Cortex of kidney (tissue), 1 donor: ENCODE data around the gene BLOC1S1.

Experiments
- DNase-seq: peaks from one replicate; lab custom pipeline; 2025; lab: John Stamatoyannopoulos, UW

Gene BLOC1S1

DNA sequence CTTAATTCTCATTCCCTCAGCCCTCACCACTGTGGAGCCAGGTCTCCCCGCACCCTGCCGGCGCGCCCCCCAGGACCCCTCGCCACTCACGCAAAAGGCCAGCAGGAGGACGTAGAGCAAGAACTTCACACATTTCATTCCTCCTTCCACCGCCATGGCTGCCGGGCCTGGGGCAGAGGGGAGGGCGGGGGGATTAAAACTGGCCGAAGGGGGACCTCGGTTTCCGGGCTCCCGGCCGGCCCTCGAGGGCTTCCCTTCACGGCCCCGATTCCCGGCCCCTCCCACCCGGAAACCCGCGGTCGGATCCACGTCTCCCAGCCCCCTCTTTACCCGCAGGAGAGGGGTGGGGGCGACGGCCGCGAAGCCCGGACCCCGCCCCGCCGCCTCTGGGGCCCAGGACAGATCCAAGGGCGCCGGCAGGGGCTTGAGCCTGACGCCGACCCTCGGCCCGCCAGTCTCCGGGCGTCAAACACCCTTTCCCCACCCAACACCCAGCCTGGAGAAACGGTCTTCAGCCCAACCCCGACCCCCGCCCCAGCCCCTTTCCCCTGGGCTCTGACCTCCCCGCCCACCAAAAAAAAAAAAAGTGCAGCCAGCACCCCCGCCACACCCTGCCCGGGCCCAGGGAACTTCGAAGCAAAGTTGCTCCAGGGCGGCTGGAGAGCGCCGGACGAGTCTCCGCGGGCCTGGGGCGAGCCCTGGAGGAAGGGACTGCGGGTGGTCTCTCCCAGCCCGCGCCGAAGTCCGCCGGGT, 12.5 kb downstream of the BLOC1S1 start:
- DNase-seq: no peak

DNA sequence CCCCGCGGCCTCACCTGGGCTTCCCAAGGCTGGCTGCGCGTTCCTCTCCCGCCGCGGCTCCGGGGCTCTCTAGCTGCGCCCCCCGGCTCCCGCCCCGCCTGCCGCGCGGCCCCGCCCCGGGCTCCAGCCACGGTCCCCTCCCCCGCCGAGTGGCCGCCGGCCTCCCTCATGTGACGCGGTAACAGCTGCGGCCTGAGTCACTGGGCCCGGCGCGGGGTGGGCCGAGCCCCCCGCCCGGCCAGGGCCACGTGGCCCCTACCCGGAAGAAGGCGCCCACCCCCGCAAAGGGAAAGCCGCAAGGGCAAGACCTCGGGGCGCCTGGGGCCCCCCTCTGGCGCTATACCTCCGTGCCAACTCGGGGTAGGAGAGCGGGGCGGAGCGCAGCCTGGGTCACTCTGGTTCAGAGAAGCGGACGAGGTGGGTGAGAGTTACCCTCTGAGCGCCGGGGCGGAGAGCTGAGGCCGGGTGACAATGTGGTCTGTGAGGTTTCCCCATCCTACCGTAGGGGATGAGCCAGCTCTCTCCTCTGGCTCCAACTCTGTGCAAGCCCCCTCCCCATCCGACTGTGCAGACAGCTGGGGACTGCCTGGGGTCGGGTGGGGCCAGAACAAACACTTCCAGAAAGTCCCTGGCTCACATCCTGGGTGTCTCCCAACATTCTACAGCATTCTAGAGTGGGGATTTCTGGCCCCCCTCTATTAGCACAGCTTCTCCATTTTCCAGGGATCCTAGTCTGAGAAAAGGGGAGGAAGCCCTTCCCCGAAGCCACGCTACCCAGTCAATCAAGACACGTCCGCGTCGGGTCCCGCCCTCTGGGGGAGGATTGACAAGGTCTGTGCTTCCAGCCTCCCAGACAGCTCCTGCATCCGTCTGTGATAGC, 13.3 kb downstream of the BLOC1S1 start, which contains the start of gene CD63:
Gene CD63 (minus strand): TSS at position 71 of the 880 bp plus-strand sequence. CDS start 668 bp downstream, outside the sequence.
- no peak for DNase-seq

DNA sequence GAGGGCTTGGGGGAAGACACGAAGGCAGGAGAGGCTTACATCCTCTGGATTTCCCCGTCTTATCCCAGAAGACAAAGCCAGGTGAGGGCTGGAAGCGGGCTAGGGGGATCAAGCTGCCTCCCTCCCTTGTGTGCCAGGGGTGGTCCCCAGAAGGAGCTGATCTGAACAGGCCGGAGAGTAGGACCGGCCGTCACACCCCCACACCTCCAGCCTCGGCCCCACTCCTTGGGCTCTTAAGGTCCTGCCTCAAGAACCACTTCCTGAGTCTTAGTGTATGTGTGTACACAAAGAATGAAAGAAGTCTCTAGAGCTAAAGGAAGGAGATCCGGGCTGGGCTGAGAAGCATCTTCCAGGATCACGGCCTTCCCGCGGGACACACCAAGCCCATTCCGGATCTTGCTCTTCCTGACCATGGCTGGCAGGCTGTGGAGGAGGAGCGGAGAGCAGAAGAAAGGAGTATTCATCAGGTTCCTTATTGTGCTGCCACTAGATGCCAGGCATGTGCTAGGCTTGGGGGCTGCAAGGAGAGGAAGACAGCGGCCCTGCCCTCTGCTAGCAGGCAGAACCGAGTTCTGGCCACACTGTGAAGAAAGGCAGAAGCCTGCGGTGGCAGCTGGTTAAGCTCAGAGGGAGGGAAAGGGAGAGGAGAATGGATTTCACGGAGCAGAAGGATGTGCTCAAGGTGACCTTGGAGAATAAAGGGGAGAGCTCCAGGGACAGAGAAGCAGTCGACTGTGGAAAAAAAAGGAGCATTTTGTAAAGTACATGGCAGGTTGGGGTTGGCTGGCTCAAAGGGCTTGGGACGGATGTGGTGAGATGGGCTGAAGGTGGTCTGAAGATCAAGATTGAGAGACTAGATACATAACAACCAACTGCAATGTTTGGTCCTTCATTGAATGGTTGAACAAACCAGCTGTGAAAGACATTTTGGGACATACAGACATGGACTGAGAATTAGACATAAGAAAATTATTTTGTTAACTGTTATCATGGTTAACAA, 14.3 kb downstream of the BLOC1S1 start:
- no peak for DNase-seq

DNA sequence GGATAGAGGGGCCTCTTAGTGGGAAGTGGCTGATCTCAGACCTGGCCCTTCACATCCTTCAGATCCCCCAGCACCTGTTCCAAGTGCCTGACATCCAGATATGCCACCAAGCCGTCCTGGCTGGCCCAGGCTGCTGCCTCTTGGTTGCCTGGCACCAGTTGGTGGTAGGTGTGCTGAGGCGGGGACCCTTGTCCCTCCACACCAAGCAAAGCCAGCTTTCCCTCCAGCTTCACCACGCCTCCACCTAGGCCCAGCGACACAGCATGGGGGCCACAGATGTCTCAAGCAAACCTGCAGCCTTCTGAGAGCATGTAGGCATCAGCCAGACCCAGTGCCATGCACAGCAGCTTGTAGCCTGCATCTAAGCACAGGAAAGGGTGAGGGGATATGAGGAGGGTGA, 16.4 kb downstream of the BLOC1S1 start:
- no peak for DNase-seq

DNA sequence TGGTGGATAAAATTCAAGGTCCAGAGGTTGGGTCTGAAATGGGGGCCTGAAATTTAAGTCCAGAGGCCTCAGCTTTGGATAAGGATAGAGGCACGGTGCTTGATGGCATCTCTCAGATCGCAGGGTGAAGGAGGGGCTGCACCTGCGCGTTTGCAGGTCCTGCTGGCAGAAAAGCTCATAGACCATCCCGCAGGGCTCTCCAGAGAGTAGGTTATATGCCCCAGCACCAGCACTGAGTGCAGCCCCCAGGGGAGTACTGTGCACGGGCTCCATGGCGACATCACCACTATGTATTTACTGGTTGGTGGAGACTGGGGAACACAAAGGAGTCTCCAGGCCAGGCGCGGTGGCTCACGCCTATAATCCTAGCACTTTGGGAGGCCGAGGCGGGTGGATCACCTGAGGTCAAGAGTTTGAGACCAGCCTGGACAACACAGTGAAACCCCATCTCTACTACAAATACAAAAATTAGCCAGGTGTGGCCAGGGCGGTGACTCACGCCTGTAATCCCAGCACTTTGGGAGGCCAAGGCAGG, 17.2 kb downstream of the BLOC1S1 start:
- no peak for DNase-seq

DNA sequence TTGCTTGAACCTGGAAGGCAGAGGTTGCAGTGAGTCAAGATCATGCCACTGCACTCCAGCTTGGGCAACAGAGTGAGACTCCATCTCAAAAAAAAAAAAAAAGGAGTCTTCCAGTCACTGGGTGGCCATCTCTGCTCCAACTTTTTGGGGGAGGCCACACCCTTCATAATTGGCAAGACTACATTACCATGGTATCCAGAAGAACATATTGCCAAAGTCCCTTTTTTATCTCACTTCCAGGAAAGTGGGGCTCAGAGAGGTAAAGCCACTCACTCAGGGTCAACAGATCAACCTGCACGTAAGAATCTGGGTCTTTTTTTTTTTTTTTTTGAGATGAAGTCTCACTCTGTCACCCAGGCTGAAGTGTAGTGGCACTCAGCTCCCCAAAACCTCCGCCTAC, 18.0 kb downstream of the BLOC1S1 start:
- no peak for DNase-seq

DNA sequence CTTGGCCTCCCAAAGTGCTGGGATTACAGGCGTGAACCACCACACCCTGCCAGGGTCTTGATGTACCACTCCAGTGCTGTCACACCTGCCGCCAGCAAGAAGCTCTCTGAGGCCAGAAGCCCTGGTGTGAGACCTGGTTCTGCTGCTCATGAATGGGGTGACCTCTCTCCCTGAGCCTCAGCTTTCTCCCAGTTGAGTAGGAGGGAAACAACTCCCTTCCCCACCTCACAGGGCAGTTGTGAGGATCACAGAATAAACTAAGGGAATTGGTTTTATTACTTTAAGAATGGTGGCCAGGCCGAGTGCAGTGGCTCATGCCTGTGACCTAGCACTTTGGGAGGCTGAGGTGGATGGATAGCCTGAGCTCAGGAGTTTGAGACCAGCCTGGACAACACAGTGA, 18.7 kb downstream of the BLOC1S1 start:
- no peak for DNase-seq

DNA sequence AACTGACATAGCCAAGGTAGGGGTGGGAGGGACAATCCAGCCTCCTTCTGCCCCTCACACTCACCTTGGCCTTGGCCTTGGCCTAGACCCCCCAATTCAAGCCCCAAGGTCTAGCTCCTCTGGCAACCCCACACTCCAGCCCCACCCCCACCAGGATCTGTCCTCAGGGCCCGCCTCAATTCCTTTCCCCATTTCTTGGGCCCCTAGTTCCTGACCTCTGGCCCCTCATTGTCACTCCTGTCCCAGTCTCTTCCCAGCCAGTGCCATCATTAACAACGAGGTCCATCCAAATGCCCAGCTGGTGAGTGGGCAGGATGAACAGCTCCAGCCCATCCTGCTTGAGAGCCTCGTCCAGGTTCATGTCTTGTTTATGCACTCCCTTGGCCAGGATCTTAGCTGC, 20.2 kb downstream of the BLOC1S1 start:
- no peak for DNase-seq

DNA sequence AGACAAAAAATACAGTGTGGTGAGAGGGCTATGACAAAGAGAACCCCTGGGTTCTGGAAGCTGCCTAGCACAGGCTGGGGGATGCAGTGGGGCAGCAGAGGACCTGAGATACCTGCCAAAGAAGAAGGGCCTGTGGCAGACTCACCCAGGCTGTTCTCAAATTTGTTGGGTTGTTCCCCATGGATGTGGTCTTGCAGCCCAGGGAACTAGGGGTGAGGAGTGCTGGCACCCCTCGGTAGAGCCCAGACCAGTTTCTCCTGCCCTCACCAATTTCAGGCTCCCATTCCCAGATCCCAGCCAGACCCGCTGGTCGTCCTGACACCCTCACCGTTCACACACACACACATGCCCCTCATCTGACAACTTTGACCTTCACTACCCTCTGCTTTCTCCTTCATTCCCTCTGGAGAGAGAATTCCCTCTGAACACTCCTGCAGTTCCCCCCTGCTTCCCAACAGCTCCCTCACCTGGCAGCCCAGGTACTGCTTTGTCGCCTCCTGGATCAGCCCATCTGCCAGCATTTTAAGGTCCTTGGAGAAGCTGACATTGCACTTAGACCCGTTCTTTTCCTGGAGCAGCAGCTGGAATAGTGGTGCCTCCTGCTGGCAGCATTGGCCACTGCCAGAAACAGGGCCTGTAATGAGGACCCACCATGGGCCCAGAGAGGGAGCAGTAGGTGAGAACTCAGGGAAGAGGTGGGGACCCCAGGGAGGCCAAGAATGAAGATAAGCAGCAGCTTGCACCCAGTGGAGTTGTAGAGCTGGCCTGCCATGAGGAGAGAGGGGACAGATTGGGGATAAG, 21.1 kb downstream of the BLOC1S1 start:
- no peak for DNase-seq

DNA sequence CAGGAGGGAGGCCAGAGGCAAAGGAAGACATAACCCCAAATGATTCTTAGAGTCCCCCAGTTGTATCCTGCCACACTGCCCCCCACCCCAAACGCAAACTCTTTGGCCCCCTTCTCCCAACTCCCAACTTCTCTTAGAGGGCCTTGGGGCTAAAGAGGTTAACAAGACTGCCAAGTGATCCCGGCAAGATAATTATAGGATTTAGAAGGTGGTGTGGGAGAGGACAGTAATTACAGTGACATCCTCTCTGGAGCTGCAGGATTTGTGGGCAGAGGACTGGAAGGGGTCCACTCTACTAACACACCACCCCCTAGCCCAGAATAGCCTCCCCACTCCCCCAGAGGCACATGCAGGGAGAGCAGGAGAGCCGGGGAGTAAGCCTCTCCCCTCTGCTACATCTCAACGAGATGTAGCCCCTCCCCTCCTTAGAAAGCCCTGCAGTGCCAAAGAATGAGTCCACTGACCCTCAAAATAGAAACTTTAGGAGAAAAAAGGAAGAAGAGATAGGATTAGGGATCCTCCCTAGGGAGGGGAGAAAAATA, 21.8 kb downstream of the BLOC1S1 start:
- DNase-seq: no peak

DNA sequence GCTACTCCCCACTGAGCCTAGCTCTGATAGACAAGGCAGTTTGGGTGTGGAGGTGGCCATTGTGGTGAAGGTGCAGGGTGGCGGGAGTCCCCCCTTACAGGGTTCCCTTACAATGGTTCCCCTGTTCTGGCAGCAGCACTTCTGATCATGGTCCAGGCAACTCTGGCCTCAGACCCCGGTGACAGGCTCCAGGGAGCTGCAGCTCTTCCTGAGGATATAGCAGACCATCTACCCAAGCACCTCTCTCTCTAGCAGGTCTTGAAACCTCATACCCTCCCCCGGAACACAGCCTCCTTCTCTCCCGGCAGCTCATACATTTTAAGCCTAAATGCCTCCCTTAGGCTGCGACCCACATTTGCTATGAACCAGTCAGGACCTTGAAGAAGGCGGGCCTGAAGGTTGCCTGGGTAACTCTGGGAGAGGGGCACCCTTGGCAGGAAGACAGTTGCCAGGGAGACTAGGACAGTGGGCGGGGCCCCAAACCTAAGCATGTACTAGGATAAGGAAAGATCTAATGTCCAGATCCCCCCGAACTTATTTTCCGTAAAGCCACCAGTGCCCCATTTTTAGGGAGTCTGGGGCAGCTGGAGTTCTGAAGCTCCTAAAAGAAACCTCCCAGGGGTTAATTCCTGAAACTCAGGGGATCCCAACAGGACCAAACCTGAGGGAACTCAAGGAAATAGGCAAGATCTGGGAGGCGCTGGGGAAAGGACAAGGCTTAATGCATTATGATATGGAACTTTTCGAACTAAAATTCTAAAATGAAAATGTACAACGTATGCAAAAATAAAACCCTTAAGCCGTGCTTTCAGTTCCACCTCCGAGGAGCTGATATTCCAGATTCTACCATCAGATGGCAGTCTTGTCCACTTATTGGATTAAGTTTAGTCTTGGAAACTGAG, 22.5 kb downstream of the BLOC1S1 start:
- DNase-seq: no peak

DNA sequence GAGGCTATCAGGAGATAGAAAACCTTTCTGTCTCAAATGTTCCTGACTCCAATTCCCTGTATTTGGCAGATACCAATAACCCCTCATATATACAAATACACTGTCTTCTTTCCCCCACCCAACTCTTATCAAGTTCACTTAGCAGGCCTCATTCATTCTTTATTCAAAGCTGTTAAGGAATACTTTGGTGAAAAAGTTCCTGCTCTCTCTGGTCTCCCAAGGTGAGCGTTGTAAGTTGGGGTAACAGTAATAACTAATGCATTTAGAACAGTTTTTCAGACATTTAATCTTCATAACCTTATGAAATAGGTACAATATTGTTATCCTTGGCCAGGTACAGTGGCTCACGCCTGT, 23.2 kb downstream of the BLOC1S1 start:
- DNase-seq: no peak

DNA sequence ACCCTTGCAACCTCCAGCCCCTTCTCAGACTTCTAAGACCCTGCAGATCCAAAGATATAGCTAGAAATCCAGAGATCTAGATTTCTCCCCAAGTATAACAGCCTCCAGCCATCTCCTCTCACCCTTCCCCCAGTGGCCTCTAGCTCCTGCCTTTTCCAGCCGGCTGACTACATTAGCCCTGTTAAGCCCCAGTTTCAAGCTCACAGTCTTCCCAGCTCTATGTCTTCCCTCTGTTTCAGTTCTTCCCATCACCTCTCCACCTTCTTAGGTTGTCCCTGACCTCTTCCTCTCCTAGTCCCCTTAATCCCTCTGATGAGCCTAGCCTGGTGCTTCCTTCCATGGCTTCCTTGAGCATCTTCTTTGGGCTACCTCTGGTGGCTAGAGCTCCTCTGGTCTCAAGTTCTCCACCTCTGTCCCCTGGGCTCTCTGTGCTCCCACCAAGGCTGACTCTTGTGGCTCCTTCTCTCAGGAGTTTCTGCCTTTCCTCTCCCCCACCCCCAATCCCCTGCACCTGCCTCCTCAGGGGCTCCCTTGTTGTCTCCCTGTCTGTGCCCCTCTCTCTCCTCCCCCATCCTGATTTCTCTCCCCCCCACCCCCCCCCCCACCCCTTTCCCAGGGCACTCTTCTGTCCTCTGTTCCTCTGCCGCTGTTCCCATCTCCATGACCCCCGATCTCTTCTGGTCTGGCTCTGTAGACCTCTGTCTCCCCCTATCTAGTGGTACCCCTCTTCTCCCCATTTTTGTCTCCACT, 26.3 kb downstream of the BLOC1S1 start:
- no peak for DNase-seq

DNA sequence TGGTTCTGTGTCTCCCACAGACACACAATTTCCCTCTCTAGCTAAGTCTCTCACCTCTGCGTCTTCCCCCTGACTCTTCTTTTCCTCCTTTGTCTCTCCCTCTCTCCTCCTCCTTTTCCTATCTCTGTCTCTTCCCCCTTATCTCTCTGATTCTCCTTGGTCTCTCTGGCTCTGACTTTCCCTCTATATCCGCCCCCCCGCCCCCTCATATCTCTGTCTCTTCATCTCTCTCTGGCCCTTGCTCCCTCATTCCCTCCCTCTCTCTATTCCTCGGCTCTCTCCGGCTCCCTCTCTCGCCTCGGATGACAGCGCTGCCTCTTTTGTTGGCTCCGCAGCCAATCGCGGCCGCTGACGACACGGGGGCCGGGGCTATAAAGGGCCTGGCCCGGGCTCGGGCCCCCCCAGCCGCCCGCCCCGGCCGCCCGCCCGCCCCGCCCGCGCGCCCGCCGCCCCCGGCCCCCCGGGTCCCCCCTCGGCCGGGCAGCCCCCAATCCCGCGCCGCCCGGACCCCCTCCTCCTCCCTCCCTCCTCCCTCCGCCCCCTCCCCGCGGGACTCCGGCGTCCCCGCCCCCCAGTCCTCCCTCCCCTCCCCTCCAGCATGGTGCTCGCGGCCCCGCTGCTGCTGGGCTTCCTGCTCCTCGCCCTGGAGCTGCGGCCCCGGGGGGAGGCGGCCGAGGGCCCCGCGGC, 27.0 kb downstream of the BLOC1S1 start, which contains the start of gene GDF11:
Gene GDF11 (plus strand): TSS at position 404 of the 687 bp plus-strand sequence. CDS start 195 bp downstream, at position 599.
- DNase-seq: no peak

DNA sequence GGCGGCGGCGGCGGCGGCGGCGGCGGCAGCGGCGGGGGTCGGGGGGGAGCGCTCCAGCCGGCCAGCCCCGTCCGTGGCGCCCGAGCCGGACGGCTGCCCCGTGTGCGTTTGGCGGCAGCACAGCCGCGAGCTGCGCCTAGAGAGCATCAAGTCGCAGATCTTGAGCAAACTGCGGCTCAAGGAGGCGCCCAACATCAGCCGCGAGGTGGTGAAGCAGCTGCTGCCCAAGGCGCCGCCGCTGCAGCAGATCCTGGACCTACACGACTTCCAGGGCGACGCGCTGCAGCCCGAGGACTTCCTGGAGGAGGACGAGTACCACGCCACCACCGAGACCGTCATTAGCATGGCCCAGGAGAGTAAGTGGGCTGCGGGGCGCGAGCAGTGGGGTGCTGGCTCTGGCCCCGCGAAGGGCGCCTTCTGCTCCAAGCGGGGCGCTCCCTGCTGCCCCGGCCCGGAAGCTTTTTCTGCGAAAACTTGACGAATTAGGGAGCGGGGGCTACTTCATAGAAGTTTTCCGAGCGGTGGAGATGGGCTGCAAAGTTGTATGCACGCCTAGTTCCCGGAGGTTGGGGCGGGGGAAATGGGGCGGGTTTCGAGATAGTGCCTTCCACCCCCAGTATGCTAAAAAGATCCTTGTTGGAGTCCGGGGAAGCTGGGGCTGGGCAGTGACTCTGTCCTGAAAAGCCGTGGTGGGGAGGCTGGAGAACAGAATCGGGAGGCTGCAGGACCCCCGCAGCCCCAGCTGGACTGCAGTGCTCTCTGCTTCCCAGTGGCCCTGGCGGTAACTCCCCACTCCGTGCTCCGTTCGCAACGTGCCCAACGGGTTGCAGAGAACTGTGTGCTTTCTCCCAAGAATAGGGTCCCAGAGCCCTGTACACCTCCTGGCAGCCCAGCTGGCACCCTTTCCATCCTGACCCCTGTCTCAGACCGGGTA, 27.8 kb downstream of the BLOC1S1 start:
- no peak for DNase-seq

DNA sequence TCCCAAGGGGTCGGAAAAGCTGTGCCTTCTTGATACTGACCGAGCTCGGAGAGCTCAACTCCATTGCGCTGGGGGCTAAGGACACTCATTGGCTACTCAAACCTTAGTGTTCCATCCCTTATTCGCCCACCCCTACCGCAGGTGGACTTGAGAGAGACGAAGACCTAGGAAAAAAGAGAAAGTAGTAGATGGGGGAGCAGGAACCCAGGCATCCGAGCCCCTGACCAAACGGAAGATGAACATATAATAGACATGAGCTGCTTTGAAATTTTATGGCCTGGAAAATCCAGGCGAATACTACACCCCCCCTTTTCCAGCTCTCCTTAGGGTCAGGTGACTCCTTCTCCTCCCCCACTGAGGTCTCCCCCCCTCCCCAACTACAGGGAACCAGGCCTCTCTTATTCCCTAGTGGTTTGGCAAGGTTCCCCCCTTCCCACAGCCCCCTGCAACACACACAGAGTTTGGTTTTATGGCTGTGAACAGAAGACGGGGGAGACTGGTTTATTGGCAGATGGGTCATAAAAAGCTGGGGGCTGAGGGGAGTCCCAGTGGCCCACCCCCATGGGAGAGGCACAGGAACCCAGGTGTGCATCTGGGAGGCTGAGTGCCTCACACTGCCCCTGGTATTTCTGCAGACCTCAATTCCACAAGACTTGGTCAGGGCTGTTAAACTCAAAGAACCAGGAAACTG, 28.6 kb downstream of the BLOC1S1 start:
- DNase-seq: no peak
